Measurements from ENCODE around the gene ZNHIT6. TPM values are rescaled to one million over a fixed set of nuclear protein-coding genes. Genes with fewer than 3 reads are reported as not detected.

ZNHIT6 gene
- polyA plus RNA-seq, 1 donor (not counting 4 experiments of a cell fraction or from before 2014, with no cell fraction given), result 20.9 TPM

- Histone ChIP-seq H2AFZ (ENCODE audit: control insufficient read depth, low read length) (peak overlapping the region; percentile 31), H3K27me3 (ENCODE audit: control insufficient read depth, extremely low read depth, insufficient read depth, low read length) (no peaks in the 10 kb centered on the region)
Measured at GRCh38 chr1:85616364-85616705, 91.9 kb downstream of the ZNHIT6 start.

GRCh38 chr1:85615586-85616363, 92.5 kb downstream of the ZNHIT6 start:
- H4K20me1 ChIP-seq (ENCODE audit: control insufficient read depth, extremely low read depth, insufficient read depth, low read length), result no peaks in the 10 kb centered on the region
- DNase-seq (ENCODE audit: low read depth, low spot score), result no peak
- no peaks in the 10 kb centered on the region for H3K36me3 ChIP-seq (ENCODE audit: control insufficient read depth in 2 of 2, extremely low read depth in 1 of 2, insufficient read depth in 2 of 2, low read length in 2 of 2)
- H2AFZ ChIP-seq (ENCODE audit: control insufficient read depth, low read length), result no peak overlapping the region
- no peaks in the 10 kb centered on the region for H3K9me1 ChIP-seq (ENCODE audit: control insufficient read depth, extremely low read depth, insufficient read depth, low read length)
- no peak overlapping the region for H3K9ac ChIP-seq (ENCODE audit: control insufficient read depth, extremely low read depth, insufficient read depth, low read length)
- dilution Hi-C loops (cut with MboI; ENCODE audit: extremely low pct_ligation_motif_present, low sequenced_read_pairs), result no loop called here
- no peak for FAIRE-seq
- H3K9me3 ChIP-seq (ENCODE audit: control insufficient read depth, low read depth, low read length), result no peaks in the 10 kb centered on the region
- no peak overlapping the region for H3K4me2 ChIP-seq (ENCODE audit: control insufficient read depth, extremely low read depth, insufficient read depth, low read depth, low read length)
- no peaks in the 10 kb centered on the region for H3K79me2 ChIP-seq (ENCODE audit: control insufficient read depth, insufficient read depth, low read length)
- no peak overlapping the region for H3K4me3 ChIP-seq (ENCODE audit: control insufficient read depth in 2 of 3, extremely low read depth in 1 of 3, insufficient read depth in 2 of 3, low read depth in 1 of 3, low read length in 3 of 3)
- TF ChIP-seq EZH2 (IDR thresholded peaks at IDR 0.05; ENCODE audit: low read length), result no peak
- no peak overlapping the region for H3K27ac ChIP-seq (ENCODE audit: control insufficient read depth, insufficient read depth, low read length)
- peaks cover 29% of the 10 kb centered on the region for H3K4me1 ChIP-seq (ENCODE audit: control insufficient read depth, extremely low read depth, insufficient read depth, low read length)
- H3K27me3 ChIP-seq (ENCODE audit: control insufficient read depth, extremely low read depth, insufficient read depth, low read length), result no peaks in the 10 kb centered on the region

More at GRCh38 chr1:85616364-85616705, 91.9 kb downstream of the ZNHIT6 start:
- Histone ChIP-seq H3K36me3 (ENCODE audit: control insufficient read depth in 2 of 2, extremely low read depth in 1 of 2, insufficient read depth in 2 of 2, low read length in 2 of 2) (no peaks in the 10 kb centered on the region), H3K9ac (ENCODE audit: control insufficient read depth, extremely low read depth, insufficient read depth, low read length) (no peak overlapping the region), H3K4me2 (ENCODE audit: control insufficient read depth, extremely low read depth, insufficient read depth, low read depth, low read length) (no peak overlapping the region), H3K79me2 (ENCODE audit: control insufficient read depth, insufficient read depth, low read length) (no peaks in the 10 kb centered on the region), H3K4me1 (ENCODE audit: control insufficient read depth, extremely low read depth, insufficient read depth, low read length) (peaks cover 23% of the 10 kb centered on the region), H3K9me3 (ENCODE audit: control insufficient read depth, low read depth, low read length) (no peaks in the 10 kb centered on the region), H3K4me3 (ENCODE audit: control insufficient read depth in 2 of 3, extremely low read depth in 1 of 3, insufficient read depth in 2 of 3, low read depth in 1 of 3, low read length in 3 of 3) (no peak overlapping the region), H3K27ac (ENCODE audit: control insufficient read depth, insufficient read depth, low read length) (no peak overlapping the region), H3K9me1 (ENCODE audit: control insufficient read depth, extremely low read depth, insufficient read depth, low read length) (no peaks in the 10 kb centered on the region), H4K20me1 (ENCODE audit: control insufficient read depth, extremely low read depth, insufficient read depth, low read length) (no peaks in the 10 kb centered on the region)
- DNase-seq (ENCODE audit: low read depth, low spot score) (no peak), FAIRE-seq (no peak)
- no peak for TF ChIP-seq EZH2 (IDR thresholded peaks at IDR 0.05; ENCODE audit: low read length)
- no peak for TF ChIP-seq CTCF (optimal IDR thresholded peaks at IDR 0.05 in 1 of 3, IDR thresholded peaks at IDR 0.05 in 1 of 3, conservative IDR thresholded peaks at IDR 0.05 in 1 of 3; ENCODE audit: extremely low read depth in 1 of 3, insufficient read depth in 2 of 3, low read length in 3 of 3)
- dilution Hi-C loops (cut with MboI; ENCODE audit: extremely low pct_ligation_motif_present, low sequenced_read_pairs), result no loop called here
